B cell (primary cell): ENCODE data around the gene YAP1. TPM values are rescaled to one million over a fixed set of nuclear protein-coding genes. Genes with fewer than 3 reads are reported as not detected.

Source experiments
- ATAC-seq: fragments of 200-7000 bp; cut with Tn5 transposase; one replicate; pipeline ENCODE4 v1.10.0; 2021; ENCODE audit warnings: low read depth, mild to moderate bottlenecking, moderate number of reproducible peaks, moderate library complexity
- CTCF ChIA-PET: fragments of 350-600 bp; sonication (Branson Sonifier 250); formaldehyde crosslinking; loops from one replicate; lab custom pipeline; 2021; ENCODE audit warnings: antibody characterized with exemption, inconsistent platforms; lab: Charles Lee
- POLR2A ChIA-PET: fragments of 350-600 bp; sonication (Branson Sonifier 250); formaldehyde crosslinking; loops from one replicate; lab custom pipeline; 2021; ENCODE audit warnings: antibody characterized with exemption; lab: Charles Lee
- DNase-seq: peaks from one replicate; pipeline ENCODE4 v3.0.0; 2013
- H2AFZ ChIP-seq: 2 replicates; pipeline ENCODE4 v1.6.1; 2012; ENCODE audit warnings: mild to moderate bottlenecking, low read depth, low read length; ENCODE audit not compliant: insufficient read depth, poor library complexity, severe bottlenecking
- H3K27ac ChIP-seq, 2 donors: 1 replicate in 1 of 2; 2 replicates in 1 of 2; pipeline ENCODE4 v1.5.1; 2012 to 2013; ENCODE audit warnings: low read length in 2 of 2, mild to moderate bottlenecking in 2 of 2, moderate library complexity in 1 of 2
- H3K27me3 ChIP-seq, 4 experiments: fragments of 200-600 bp in 1 of 4; sonication (generic) in 1 of 4; replicated peaks in 1 of 4; 1 replicate in 2 of 4; 2 replicates in 2 of 4; pipeline versions ENCODE4 v1.6.1 to v1.7.0; 2013 to 2016; ENCODE audit warnings: low read length in 3 of 4, mild to moderate bottlenecking in 2 of 4, mixed read lengths in 1 of 4, moderate library complexity in 1 of 4; ENCODE audit not compliant: insufficient read depth in 4 of 4, control insufficient read depth in 3 of 4; ENCODE audit errors: control extremely low read depth in 1 of 4
- H3K36me3 ChIP-seq, 2 experiments: replicated peaks in 1 of 2; 1 replicate in 1 of 2; 2 replicates in 1 of 2; pipeline versions ENCODE4 v1.6.1 to v1.7.1; 2013; ENCODE audit warnings: low read length in 1 of 2; ENCODE audit not compliant: insufficient read depth in 2 of 2, control insufficient read depth in 1 of 2; ENCODE audit errors: control extremely low read depth in 1 of 2, extremely low read depth in 1 of 2
- H3K4me1 ChIP-seq, 2 donors: fragments of 200-600 bp in 1 of 2; sonication (generic) in 1 of 2; 1 replicate in 1 of 2; 2 replicates in 1 of 2; pipeline versions ENCODE4 v1.5.1 to v1.6.1; 2013 to 2017; ENCODE audit warnings: low read length in 2 of 2; ENCODE audit not compliant: control insufficient read depth in 2 of 2, insufficient read depth in 2 of 2
- H3K4me2 ChIP-seq: replicated peaks from 2 replicates; pipeline ENCODE3; 2012; ENCODE audit warnings: mild to moderate bottlenecking, low read depth, low read length; ENCODE audit not compliant: poor library complexity, severe bottlenecking
- H3K4me3 ChIP-seq, 5 experiments: fragments of 200-600 bp in 1 of 5; sonication (generic) in 1 of 5; 1 replicate in 3 of 5; 2 replicates in 2 of 5; pipeline versions ENCODE4 v1.5.1 to v1.7.0; 2011 to 2016; ENCODE audit warnings: low read length in 4 of 5, mild to moderate bottlenecking in 4 of 5, low read depth in 2 of 5, control low read depth in 1 of 5, moderate library complexity in 1 of 5; ENCODE audit not compliant: insufficient read depth in 1 of 5; ENCODE audit errors: control extremely low read depth in 1 of 5, extremely low read depth in 1 of 5
- H3K79me2 ChIP-seq: fragments of 200-600 bp; sonication (generic); one replicate; pipeline ENCODE4 v1.6.0; 2016; ENCODE audit warnings: low read length; ENCODE audit not compliant: control insufficient read depth, insufficient read depth
- H3K9ac ChIP-seq: fragments of 200-600 bp; sonication (generic); 2 replicates; pipeline ENCODE4 v1.6.1; 2017; ENCODE audit warnings: mild to moderate bottlenecking, low read length, moderate library complexity
- H3K9me3 ChIP-seq, 3 donors: one replicate each; pipeline versions ENCODE4 v1.6.1 to v1.7.1; 2013; ENCODE audit warnings: low read length in 2 of 3; ENCODE audit not compliant: control insufficient read depth in 2 of 3, insufficient read depth in 1 of 3; ENCODE audit errors: control extremely low read depth in 1 of 3
- H4K20me1 ChIP-seq: 2 replicates; pipeline ENCODE4 v1.6.0; 2012; ENCODE audit warnings: mild to moderate bottlenecking, low read length; ENCODE audit not compliant: insufficient read depth, control insufficient read depth, poor library complexity, severe bottlenecking
- H3K27ac Mint-ChIP-seq: one replicate; pipeline ENCODE4 v1.8.0; 2021; ENCODE audit warnings: mixed read lengths
- H3K27me3 Mint-ChIP-seq: one replicate; pipeline ENCODE4 v1.8.0; 2021; ENCODE audit warnings: mixed read lengths
- H3K4me1 Mint-ChIP-seq: one replicate; pipeline ENCODE4 v1.8.0; 2021; ENCODE audit warnings: mixed read lengths
- H3K4me3 Mint-ChIP-seq: one replicate; pipeline ENCODE4 v1.8.0; 2021; ENCODE audit warnings: mixed read lengths
- H3K9me3 Mint-ChIP-seq: one replicate; pipeline ENCODE4 v1.8.0; 2022; ENCODE audit warnings: mixed read lengths; ENCODE audit not compliant: insufficient read depth
- CTCF ChIP-seq: fragments of 200-600 bp; IDR thresholded peaks from one replicate; pipeline ENCODE4 v1.8.0; 2022; ENCODE audit warnings: antibody characterized with exemption, mild to moderate bottlenecking
- EZH2 ChIP-seq: IDR thresholded peaks from 2 replicates; pipeline ENCODE4 v1.6.1; 2012; ENCODE audit warnings: borderline replicate concordance, low read depth, mild to moderate bottlenecking, moderate library complexity, low read length; ENCODE audit not compliant: insufficient read depth, poor library complexity, severe bottlenecking
- WGBS: methylation state at CpG from one replicate; pipeline ENCODE4 v1.1.5; 2013; ENCODE audit warnings: missing lambda C conversion rate; ENCODE audit not compliant: insufficient coverage; 5-methylcytosine and 5-hydroxymethylcytosine counted together
- intact Hi-C: fragments of 100-400 bp; cut with micrococcal nuclease; formaldehyde crosslinking; loops from one replicate; pipeline ENCODE4 v1.10.0; 2022
- polyA plus RNA-seq: library from polyadenylated mRNA; depleted of rRNA; stranded (reverse); fragments of >200 nt; gene quantifications from 2 replicates; pipeline ENCODE4 v1.2.3, GENCODE V29; 2012
- total RNA-seq, 2 donors: library from RNA; stranded (reverse); fragments of 120-200 nt in 1 of 2; gene quantifications; 1 replicate in 1 of 2; 2 replicates in 1 of 2; pipeline versions ENCODE4 v1.2.3 to v1.2.4, GENCODE V29; 2013 to 2022

The YAP1 gene
- total and polyA plus RNA-seq, 2 donors (not counting 1 experiment from before 2014, with no cell fraction given): not detected

GRCh38 chr11:102177126-102177525, 66.9 kb downstream of the YAP1 start:
- H2AFZ ChIP-seq: no peak overlapping the region
- ATAC-seq (no peak), DNase-seq (no peak)
- H3K9me3 Mint-ChIP-seq: no peaks in the 10 kb centered on the region
- H3K36me3 ChIP-seq: no peaks in the 10 kb centered on the region
- H3K27ac ChIP-seq: no peak overlapping the region
- H3K9me3 ChIP-seq: peaks cover 0 to 3% (median 0%) of the 10 kb centered on the region in 3 donors
- H3K27me3 ChIP-seq: no peaks in the 10 kb centered on the region
- H3K4me2 ChIP-seq: no peak overlapping the region
- no peak overlapping the region for H3K27ac Mint-ChIP-seq
- H3K4me3 Mint-ChIP-seq: no peak overlapping the region
- 100% methylated on average over 2 of the region's 2 CpGs for WGBS
- H3K9ac ChIP-seq: no peak overlapping the region
- no peaks in the 10 kb centered on the region for H3K79me2 ChIP-seq
- H3K27me3 Mint-ChIP-seq: peaks cover 13% of the 10 kb centered on the region
- TF ChIP-seq CTCF: no peak
- H3K4me1 ChIP-seq: no peaks in the 10 kb centered on the region
- intact Hi-C loops: no loop called here
- POLR2A ChIA-PET: no interaction called here
- no peaks in the 10 kb centered on the region for H3K4me1 Mint-ChIP-seq
- H4K20me1 ChIP-seq: no peaks in the 10 kb centered on the region
- CTCF ChIA-PET: no interaction called here
- H3K4me3 ChIP-seq: no peak overlapping the region

GRCh38 chr11:102177974-102178631, 67.9 kb downstream of the YAP1 start:
- intact Hi-C loops: no loop called here

More at GRCh38 chr11:102177974-102178631, 67.9 kb downstream of the YAP1 start:
- Histone ChIP-seq H3K4me1 (no peaks in the 10 kb centered on the region), H3K4me3 (no peak overlapping the region), H3K79me2 (no peaks in the 10 kb centered on the region), H3K9ac (no peak overlapping the region), H3K36me3 (no peaks in the 10 kb centered on the region), H2AFZ (no peak overlapping the region), H3K4me2 (no peak overlapping the region), H3K27me3 (no peaks in the 10 kb centered on the region), H4K20me1 (no peaks in the 10 kb centered on the region), H3K9me3 (peaks cover 0 to 3% (median 0%) of the 10 kb centered on the region in 3 donors), H3K27ac (no peak overlapping the region)
- Mint-ChIP-seq H3K4me3 (no peak overlapping the region), H3K27ac (no peak overlapping the region), H3K27me3 (peaks cover 6% of the 10 kb centered on the region), H3K4me1 (no peaks in the 10 kb centered on the region), H3K9me3 (no peaks in the 10 kb centered on the region)
- CTCF ChIA-PET: no interaction called here
- WGBS: 0% methylated on average over 1 of the region's 4 CpGs
- POLR2A ChIA-PET: no interaction called here
- TF ChIP-seq EZH2 (no peak), CTCF (no peak)
- ATAC-seq (no peak), DNase-seq (no peak)
